HL-60 (cell line): Measurements from ENCODE around the gene FCRLA.

Source experiments
- DNase-seq, 2 experiments: peaks; one replicate each; pipeline ENCODE4 v3.0.0-alpha.2; 2010 to 2020; ENCODE audit warnings: low read depth in 1 of 2, low spot score in 1 of 2
- H3K27ac ChIP-seq: fragments of 250-450 bp; sonication (Bioruptor Pico); replicated peaks from 2 replicates; pipeline ENCODE4 v1.5.1; 2020; ENCODE audit warnings: mild to moderate bottlenecking, moderate library complexity
- H3K27me3 ChIP-seq: fragments of 250-450 bp; sonication (Bioruptor Pico); 2 replicates; pipeline ENCODE4 v1.5.1; 2021; ENCODE audit warnings: mild to moderate bottlenecking, moderate library complexity; ENCODE audit not compliant: insufficient read depth, poor library complexity, severe bottlenecking
- H3K4me3 ChIP-seq: replicated peaks from 2 replicates; pipeline ENCODE4 v1.5.1; 2011; ENCODE audit warnings: mild to moderate bottlenecking, control low read depth, low read length; ENCODE audit not compliant: insufficient read depth
- CTCF ChIP-seq: IDR thresholded peaks from one replicate; pipeline ENCODE4 v1.5.1; 2011; ENCODE audit warnings: low read length, control low read depth, inconsistent platforms; ENCODE audit not compliant: insufficient read depth
- GABPA ChIP-seq: IDR thresholded peaks from 2 replicates; pipeline ENCODE4 v1.6.1; 2012; ENCODE audit warnings: low read depth
- POLR2AphosphoS5 ChIP-seq: IDR thresholded peaks from 2 replicates; pipeline ENCODE4 v1.6.1; 2012; ENCODE audit warnings: low read depth
- REST ChIP-seq: IDR thresholded peaks from 2 replicates; pipeline ENCODE4 v1.6.1; 2012; ENCODE audit warnings: low read depth; ENCODE audit not compliant: insufficient replicate concordance
- SPI1 ChIP-seq: IDR thresholded peaks from 2 replicates; pipeline ENCODE4 v1.6.1; 2012; ENCODE audit warnings: low read depth, mild to moderate bottlenecking, borderline replicate concordance

FCRLA gene

GRCh38 chr1:161720422-161720821 is 13.4 kb downstream of the FCRLA start:
- Histone ChIP-seq H3K27ac (no peak overlapping the region), H3K27me3 (no peaks in the 10 kb centered on the region), H3K4me3 (no peak overlapping the region)
- no peak for DNase-seq
- TF ChIP-seq SPI1 (no peak), GABPA (no peak), CTCF (no peak), POLR2AphosphoS5 (no peak), REST (no peak)

- TF ChIP-seq SPI1 (no peak), REST (no peak), POLR2AphosphoS5 (no peak), GABPA (no peak), CTCF (no peak)
These were observed 14.1 kb downstream of the FCRLA start, which contains the start of gene FCRLB for GRCh38 chr1:161720956-161721737. Gene FCRLB, plus strand, starts transcription at chr1:161721544. Its CDS starts 1,129 bp downstream, at chr1:161722673.

GRCh38 chr1:161721738-161722343 is 14.8 kb downstream of the FCRLA start:
- no peaks in the 10 kb centered on the region for H3K27me3 ChIP-seq
- peak; percentile 62 to 68 for DNase-seq
- no peak overlapping the region for H3K4me3 ChIP-seq
- TF ChIP-seq SPI1: peak; percentile 27; the same call in 1 of the 2 replicates
- no peak for TF ChIP-seq REST
- H3K27ac ChIP-seq: no peak overlapping the region

More at GRCh38 chr1:161720956-161721737, 14.1 kb downstream of the FCRLA start, which contains the start of gene FCRLB:
- DNase-seq: no peak
- no peak within 1 kb of the TSS for H3K27ac ChIP-seq
- H3K27me3 ChIP-seq: no peaks in the 10 kb centered on the region
- H3K4me3 ChIP-seq: no peak within 1 kb of the TSS
